Superior temporal gyrus (tissue), 1 donor: ENCODE results near the gene CDK5R1.
"Not testable (repeated sequence)": the region's sequence is repeated elsewhere in the genome, so short reads cannot be mapped to it uniquely, and the experiment has no call there.

Experiments used
- DNase-seq: peaks from one replicate; pipeline ENCODE4 v3.0.0-alpha.2; 2016; ENCODE audit errors: extremely low spot score

CDK5R1 gene

GRCh38 chr17:32516450-32516849 lies 29.7 kb downstream of the CDK5R1 start:
- DNase-seq, result no peak

- no peak for DNase-seq
Measured at GRCh38 chr17:32516940-32517701, 30.3 kb downstream of the CDK5R1 start.

GRCh38 chr17:32517982-32518381 lies 31.2 kb downstream of the CDK5R1 start:
- no peak for DNase-seq

GRCh38 chr17:32518646-32519227 lies 31.9 kb downstream of the CDK5R1 start:
- no peak for DNase-seq

GRCh38 chr17:32519228-32520103 lies 32.7 kb downstream of the CDK5R1 start:
- DNase-seq, result peak; percentile 57

GRCh38 chr17:32520104-32520701 lies 33.4 kb downstream of the CDK5R1 start:
- DNase-seq, result no peak

- no peak for DNase-seq
Measured at GRCh38 chr17:32520737-32521404, 34.1 kb downstream of the CDK5R1 start.

GRCh38 chr17:32523017-32523680 lies 36.4 kb downstream of the CDK5R1 start:
- DNase-seq, result no peak

GRCh38 chr17:32523827-32524552 lies 37.2 kb downstream of the CDK5R1 start:
- DNase-seq, result no peak

GRCh38 chr17:32524553-32524880 lies 37.7 kb downstream of the CDK5R1 start:
- not testable (repeated sequence) for DNase-seq

- no peak for DNase-seq
Measured at GRCh38 chr17:32525122-32525521, 38.3 kb downstream of the CDK5R1 start.

- DNase-seq, result no peak
Measured at GRCh38 chr17:32527146-32527545, 40.4 kb downstream of the CDK5R1 start.

GRCh38 chr17:32528825-32529224 lies 42.0 kb downstream of the CDK5R1 start:
- DNase-seq, result no peak

- no peak for DNase-seq
Measured at GRCh38 chr17:32529604-32530003, 42.8 kb downstream of the CDK5R1 start.

GRCh38 chr17:32533296-32533695 lies 46.5 kb downstream of the CDK5R1 start:
- DNase-seq, result no peak

GRCh38 chr17:32536736-32537643 lies 50.2 kb downstream of the CDK5R1 start:
- DNase-seq, result no peak
